SK-N-SH (cell line): ENCODE measurements around the gene PTPRA.

ENCODE experiments used
- EP300 ChIP-seq, 2 experiments: IDR thresholded peaks; 2 replicates each; pipeline versions ENCODE4 v1.4.0 to v1.6.1; 2012; ENCODE audit warnings: borderline replicate concordance in 1 of 2, low read depth in 1 of 2, low read length in 1 of 2
- NRF1 ChIP-seq: IDR thresholded peaks from 2 replicates; pipeline ENCODE4 v1.6.1; 2012; ENCODE audit warnings: low read depth, mild to moderate bottlenecking, low read length
- POLR2AphosphoS5 ChIP-seq: IDR thresholded peaks from 2 replicates; pipeline ENCODE4 v1.6.1; 2012; ENCODE audit warnings: low read depth, low read length
- TF ChIP-seq, protein P1 (sequence below): fragments of 200-600 bp; sonication (generic); IDR thresholded peaks from 2 replicates; pipeline ENCODE4 v1.6.1; 2017; ENCODE audit warnings: antibody characterized with exemption, mild to moderate bottlenecking, moderate library complexity
- TF ChIP-seq, protein P2 (sequence below): fragments of 150-350 bp; IDR thresholded peaks from 2 replicates; pipeline ENCODE4 v1.6.1; 2017; ENCODE audit warnings: antibody characterized with exemption, low read length, low read depth, borderline replicate concordance
- TF ChIP-seq, protein P3 (sequence below): IDR thresholded peaks from 2 replicates; pipeline ENCODE4 v1.6.1; 2012; ENCODE audit warnings: mild to moderate bottlenecking, low read depth, low read length, moderate library complexity

DNA sequence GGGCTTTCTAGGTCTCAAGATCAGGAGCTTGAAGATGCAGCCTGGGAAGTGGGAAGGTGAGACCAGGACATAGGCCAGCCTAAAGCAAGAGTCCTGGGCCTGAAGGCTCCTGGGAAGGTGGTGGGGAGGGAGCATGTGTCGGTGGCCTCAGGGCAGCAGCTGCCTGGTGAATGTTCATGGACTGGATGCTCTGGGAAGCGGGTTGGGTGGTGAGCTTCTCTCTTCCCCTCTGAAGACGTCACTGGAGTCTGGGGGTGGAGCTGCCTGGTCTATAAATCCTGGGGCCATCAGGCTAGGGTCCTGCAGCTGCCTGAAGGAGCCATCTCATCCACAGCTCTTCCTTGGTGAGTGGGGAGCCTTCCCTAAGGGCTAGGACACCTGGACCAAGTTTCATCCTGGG, 170.0 kb downstream of the PTPRA start, which contains the start of gene GNRH2:
- TF ChIP-seq EP300 (IDR thresholded peaks at IDR 0.05; ENCODE audit: borderline replicate concordance in 1 of 2, low read depth in 1 of 2, low read length in 1 of 2): no peak
- TF ChIP-seq POLR2AphosphoS5: no peak
- TF ChIP-seq, protein P1, sequence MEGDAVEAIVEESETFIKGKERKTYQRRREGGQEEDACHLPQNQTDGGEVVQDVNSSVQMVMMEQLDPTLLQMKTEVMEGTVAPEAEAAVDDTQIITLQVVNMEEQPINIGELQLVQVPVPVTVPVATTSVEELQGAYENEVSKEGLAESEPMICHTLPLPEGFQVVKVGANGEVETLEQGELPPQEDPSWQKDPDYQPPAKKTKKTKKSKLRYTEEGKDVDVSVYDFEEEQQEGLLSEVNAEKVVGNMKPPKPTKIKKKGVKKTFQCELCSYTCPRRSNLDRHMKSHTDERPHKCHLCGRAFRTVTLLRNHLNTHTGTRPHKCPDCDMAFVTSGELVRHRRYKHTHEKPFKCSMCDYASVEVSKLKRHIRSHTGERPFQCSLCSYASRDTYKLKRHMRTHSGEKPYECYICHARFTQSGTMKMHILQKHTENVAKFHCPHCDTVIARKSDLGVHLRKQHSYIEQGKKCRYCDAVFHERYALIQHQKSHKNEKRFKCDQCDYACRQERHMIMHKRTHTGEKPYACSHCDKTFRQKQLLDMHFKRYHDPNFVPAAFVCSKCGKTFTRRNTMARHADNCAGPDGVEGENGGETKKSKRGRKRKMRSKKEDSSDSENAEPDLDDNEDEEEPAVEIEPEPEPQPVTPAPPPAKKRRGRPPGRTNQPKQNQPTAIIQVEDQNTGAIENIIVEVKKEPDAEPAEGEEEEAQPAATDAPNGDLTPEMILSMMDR: no peak
- TF ChIP-seq NRF1: no peak
- TF ChIP-seq, protein P2, sequence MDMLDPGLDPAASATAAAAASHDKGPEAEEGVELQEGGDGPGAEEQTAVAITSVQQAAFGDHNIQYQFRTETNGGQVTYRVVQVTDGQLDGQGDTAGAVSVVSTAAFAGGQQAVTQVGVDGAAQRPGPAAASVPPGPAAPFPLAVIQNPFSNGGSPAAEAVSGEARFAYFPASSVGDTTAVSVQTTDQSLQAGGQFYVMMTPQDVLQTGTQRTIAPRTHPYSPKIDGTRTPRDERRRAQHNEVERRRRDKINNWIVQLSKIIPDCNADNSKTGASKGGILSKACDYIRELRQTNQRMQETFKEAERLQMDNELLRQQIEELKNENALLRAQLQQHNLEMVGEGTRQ: no peak
- TF ChIP-seq, protein P3, sequence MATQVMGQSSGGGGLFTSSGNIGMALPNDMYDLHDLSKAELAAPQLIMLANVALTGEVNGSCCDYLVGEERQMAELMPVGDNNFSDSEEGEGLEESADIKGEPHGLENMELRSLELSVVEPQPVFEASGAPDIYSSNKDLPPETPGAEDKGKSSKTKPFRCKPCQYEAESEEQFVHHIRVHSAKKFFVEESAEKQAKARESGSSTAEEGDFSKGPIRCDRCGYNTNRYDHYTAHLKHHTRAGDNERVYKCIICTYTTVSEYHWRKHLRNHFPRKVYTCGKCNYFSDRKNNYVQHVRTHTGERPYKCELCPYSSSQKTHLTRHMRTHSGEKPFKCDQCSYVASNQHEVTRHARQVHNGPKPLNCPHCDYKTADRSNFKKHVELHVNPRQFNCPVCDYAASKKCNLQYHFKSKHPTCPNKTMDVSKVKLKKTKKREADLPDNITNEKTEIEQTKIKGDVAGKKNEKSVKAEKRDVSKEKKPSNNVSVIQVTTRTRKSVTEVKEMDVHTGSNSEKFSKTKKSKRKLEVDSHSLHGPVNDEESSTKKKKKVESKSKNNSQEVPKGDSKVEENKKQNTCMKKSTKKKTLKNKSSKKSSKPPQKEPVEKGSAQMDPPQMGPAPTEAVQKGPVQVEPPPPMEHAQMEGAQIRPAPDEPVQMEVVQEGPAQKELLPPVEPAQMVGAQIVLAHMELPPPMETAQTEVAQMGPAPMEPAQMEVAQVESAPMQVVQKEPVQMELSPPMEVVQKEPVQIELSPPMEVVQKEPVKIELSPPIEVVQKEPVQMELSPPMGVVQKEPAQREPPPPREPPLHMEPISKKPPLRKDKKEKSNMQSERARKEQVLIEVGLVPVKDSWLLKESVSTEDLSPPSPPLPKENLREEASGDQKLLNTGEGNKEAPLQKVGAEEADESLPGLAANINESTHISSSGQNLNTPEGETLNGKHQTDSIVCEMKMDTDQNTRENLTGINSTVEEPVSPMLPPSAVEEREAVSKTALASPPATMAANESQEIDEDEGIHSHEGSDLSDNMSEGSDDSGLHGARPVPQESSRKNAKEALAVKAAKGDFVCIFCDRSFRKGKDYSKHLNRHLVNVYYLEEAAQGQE: no peak
